NOMO-1 treated with dmso at 0.1 percent for 144 hours (cell line): Measurements from ENCODE around the gene HTRA2.
A peak's percentile ranks its signal among the peaks of the same experiment; 100 is the strongest.
"Not testable (repeated sequence)": the region's sequence is repeated elsewhere in the genome, so short reads cannot be mapped to it uniquely, and the experiment has no call there.

Experiments used
- DNase-seq: peaks from one replicate; lab custom pipeline; 2025; ENCODE audit not compliant: unreplicated experiment; lab: John Stamatoyannopoulos, UW

HTRA2 gene

DNA sequence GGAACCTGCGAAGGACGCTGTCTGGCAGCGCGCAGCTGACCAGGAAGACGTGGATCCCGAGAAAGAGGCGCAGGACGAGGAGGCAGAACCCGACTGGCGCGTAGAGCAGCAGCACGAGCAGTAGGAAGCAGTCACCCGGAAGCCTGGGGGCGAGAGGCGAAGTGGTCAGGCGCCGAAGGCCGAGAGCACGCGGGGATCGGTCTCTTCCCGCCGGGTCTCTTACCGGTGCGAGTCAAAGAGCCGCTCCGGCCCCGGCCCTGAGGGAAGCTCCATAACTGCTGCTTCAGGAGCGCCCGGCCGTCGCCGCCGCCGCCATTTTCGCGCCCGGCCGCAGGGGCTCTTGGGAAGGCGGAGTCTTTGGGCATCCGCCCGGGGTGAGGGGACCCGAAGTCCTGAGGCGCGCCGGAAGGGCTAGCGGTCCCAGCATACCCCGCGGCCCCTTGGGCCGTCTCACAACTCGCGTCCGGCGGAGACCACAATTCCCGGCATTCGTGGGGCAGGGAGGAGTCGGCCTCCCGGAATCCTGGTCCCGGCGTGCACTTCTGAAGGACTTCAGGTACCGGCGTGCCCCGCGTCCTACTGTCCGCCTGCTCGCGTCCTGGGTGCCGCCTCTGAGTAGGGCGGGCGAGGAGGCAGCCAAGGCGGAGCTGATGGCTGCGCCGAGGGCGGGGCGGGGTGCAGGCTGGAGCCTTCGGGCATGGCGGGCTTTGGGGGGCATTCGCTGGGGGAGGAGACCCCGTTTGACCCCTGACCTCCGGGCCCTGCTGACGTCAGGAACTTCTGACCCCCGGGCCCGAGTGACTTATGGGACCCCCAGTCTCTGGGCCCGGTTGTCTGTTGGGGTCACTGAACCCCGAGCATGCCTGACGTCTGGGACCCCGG, at the start of gene HTRA2, which contains the start of gene AUP1:
TSS of gene HTRA2 (plus strand) at position 577 of the 882 bp plus-strand sequence. CDS start at position 651, 74 bp downstream.
TSS of gene AUP1 (minus strand) at position 350 of the 882 bp plus-strand sequence. CDS start at position 273, 77 bp downstream.
- DNase-seq = peak; percentile 97

DNA sequence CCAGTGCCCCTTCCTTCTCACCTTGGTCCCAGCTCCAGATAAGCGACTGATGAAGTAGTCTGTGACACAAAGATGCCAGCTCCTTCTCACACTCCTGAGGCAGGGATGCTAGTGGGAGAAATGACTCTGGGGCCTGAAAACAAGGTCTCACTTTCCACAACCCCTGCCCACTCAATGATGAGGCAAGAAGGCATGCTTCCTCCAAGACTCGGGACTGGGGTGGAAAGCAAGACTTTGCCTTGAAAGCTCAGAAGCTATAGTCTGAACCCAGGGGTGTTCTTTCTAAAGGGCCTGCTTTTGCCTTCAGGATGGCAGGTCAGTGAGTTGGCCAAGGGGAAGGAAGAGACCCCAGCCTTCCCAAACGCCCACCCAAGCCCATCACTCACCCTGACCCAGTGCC, 48.3 kb upstream of the HTRA2 start:
- DNase-seq = no peak

DNA sequence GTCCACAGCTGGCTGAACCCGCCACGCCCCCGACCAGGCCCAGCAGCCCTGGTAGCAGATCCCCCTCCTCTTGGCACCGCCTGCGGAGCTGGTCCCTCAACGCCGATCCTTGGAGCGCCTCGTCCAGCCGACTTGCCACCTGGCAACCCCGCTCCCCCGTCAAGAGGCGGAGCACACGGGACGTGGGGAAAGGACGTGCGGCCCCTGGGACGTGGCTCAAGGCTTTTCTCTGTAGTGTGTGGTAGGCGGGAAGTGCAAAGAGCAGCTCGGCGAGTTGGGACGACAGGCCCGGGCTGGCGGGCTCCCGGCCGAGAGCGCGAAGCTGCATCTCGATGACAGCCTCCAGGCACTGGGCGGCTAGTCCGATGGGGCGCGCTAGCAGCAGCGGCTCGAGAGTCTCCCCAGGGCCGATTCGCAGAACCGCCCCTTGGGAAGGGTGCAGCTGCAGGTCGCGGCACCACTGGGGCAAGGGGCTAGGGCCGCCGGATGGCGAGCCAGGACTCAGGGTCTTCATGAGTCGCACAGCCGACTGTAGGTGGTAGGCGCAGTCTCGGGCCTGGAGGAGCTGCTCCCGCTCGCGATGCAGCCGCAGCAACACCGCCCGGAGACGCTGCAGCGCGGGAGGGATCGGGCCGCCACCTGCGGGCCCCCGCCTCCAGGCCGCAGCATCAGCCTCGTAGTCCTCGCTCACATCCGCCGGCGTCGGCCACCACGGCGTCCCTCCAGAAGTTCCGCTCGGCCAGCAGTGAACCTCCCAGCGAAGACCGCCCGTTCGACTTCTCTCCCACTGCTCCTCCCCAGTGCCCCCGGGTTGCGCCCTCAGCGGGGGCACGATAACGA, 47.6 kb upstream of the HTRA2 start:
- peak; percentile 69 for DNase-seq

DNA sequence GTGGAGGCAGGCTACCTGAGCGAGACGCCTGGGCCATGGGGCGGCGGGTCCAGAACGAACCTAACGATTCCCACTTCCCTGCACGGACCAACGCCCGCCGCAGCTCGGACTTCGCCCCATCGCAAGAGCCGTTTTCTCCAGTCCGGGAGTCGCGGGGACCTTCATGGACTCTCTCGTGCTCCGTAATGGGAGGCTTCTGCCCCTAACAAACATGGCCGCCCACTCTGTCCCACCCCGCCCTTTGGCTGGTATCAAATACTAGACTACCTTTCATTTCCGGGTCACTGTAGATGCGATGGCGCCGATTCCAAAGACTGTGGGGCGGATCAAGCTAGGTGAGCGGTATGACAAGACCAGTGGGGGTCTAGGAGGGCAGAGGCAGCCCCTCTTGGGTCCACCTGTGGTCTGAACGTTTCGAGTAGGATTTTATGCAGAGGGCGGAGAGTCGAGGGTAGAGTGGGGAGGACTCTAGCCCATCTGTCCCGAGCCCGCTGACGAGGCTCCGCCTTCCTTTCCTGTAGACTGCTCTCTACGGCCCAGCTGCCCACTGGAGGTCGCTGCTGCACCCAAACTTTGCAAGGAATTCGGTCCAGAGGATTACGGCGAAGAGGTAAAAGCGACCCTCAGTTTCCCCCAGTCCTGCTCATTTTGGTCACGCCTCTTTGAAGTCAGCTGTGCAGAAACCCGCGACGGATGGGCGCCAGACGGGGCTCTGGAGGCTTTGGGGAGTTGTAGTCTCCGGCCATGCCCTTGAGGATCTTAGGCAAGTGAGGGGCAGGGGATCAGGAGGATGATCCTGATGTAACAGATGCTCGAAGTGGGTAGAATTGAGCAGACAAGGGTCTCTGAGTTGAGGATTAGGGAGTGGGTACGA, 46.7 kb upstream of the HTRA2 start, which contains the start of the genes CCDC142 and TTC31:
TSS of gene CCDC142 (minus strand) at position 198 of the 874 bp plus-strand sequence. CDS start at position 37, 161 bp downstream.
TSS of gene TTC31 (plus strand) at position 281 of the 874 bp plus-strand sequence. CDS start at position 296, 15 bp downstream.
- peak; percentile 92 for DNase-seq

DNA sequence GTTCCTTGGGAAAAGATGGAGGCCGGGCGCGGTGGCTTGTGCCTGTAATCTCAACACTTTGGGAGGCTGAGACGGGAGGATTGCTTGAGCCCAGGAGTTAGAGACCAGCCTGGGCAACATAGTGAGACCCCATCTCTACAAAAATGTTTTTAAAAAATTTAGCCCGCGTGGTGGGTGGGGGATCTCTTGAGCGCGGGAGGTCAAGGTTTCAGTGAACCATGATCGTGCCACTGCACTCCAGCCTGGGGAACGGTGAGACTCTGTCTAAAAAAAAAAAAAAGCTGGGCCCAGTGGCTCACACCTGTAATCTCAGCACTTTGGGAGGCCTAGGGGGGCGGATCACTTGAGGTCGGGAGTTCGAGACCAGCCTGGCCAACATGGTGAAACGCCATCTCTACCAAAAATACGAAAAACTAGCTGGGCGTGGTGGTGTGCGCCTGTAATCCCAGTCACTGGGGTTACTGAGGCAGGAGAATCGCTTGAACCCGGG, 46.0 kb upstream of the HTRA2 start:
- not testable (repeated sequence) for DNase-seq

DNA sequence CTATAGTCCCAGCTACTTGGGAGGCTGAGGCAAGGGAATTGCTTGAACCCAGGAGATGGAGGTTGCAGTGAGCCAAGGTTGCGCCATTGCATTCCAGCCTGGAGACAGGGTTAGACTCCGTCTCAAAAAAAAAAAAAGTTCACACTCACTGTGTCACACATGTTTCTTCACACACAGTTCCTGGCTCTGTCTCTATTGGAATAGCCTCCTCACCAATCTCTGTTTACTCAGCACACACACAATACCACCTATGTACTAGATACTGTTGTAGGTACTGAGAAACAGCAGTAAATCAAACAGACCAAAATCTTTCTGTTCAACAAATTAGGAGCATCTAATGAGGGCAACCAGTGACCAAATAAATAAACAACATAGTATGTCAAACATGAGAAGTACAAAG, 43.6 kb upstream of the HTRA2 start:
- no peak for DNase-seq

DNA sequence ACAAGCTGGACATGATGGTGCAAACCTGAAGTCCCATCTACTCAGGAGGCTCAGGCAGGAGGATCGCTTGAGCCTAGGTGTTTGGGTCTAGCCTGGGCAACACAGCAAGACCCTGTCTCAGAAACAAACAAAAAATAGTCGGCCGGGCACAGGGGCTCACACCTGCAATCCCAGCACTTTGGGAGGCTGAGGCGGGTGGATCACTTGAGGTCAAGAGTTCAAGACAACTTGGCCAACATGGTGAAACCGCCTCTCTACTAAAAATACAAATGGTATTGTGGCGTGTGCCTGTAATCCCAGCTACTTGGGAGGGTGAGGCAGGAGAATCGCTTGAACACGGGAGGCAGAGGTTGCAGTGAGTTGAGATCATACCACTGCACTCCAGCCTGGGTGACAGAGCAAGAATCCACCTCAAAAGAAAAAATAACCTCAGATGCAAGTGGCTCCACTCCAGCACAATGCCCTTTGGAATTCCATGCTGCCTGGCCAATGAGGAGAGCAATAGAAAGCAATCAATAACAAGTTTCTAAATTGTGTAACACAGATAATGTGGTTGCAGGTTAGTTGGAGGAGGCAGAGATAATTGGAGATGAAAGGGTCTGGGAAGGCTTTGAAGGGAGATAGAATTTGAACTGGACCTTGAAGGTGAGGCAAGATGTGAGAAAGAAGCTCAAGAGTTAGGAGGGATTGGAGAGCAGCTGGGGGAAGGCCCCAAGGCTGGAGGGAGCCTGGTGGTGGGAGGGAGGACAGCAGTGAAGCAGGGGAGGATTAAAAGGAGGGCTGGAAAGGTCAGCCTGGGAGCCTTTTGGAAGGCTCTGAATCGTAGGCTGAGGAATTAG, 40.9 kb upstream of the HTRA2 start:
- no peak for DNase-seq

DNA sequence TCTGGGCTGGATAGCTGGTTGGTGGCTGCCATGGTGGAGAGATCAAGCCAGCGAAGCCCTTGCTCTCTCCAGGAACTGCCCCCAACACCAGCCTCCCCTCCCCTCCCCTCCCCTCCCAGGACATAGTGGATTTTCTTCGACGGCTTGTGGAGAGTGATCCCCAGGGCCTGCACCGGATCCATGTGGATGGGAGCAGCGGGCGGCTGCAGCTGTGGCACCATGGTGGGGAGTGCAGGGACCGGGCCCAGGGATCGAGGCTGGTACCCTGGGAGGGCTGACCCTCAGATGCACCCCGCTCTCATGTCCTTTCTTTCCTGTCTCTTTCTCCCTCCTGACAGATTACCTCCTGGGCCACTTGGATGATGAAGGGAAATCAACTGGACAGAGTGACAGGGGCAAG, 39.8 kb upstream of the HTRA2 start:
- no peak for DNase-seq

DNA sequence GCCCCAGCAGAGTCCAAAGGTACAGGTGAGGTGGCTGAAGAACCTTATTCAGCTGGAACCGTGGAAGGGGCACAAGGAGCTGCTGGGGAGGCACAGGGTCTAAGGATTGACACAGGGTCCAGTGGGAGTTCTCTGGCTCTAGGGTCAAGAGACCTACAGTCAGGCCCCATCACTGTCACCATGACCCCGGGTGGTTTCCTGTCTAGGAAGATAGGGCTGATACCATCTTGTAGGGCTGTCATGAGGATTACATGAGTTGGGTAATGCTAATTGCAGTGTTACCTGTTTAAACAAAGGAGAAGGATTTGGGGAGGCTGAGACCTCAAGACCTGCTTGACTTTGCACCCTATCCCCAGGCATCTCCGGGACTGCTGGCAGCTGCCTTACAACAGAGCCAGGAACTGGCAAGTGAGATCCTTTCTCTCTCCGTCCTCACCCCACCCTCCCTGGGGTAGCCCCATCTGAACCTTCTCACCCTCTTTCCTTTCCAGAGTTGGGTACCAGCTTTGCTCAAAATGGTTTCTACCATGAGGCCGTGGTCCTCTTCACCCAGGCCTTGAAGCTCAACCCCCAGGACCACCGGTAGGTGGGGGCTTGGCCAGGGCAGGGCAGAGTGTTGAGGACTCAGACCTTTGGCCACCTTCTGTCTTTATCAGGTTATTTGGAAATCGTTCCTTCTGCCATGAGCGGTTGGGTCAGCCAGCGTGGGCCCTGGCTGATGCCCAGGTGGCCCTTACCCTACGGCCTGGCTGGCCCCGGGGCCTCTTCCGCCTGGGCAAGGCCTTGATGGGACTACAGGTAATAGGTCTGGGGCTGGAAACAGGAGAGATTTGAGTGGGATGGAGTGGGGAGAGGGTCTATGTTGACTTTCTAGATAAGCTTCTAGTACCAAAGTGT, 37.8 kb upstream of the HTRA2 start:
- no peak for DNase-seq

DNA sequence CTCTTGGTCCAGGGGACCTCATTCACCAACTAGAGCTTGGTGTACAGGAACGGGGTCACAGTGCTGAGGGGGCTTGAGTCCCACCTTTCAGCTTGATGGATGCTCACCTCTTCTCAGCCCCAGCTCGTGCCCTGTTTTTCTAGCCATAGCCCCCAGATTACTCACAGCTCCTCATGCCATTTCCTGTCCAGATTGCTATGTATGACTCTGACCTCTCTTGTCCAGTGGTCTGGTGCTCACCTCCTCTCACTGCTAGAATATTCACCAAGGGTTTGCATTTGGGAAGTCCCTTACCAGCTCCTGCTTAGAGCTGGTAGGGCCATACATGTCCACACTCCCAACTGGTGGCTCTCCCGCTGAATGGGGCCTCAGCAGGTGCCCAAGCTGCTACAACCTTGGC, 36.2 kb upstream of the HTRA2 start:
- DNase-seq = no peak

DNA sequence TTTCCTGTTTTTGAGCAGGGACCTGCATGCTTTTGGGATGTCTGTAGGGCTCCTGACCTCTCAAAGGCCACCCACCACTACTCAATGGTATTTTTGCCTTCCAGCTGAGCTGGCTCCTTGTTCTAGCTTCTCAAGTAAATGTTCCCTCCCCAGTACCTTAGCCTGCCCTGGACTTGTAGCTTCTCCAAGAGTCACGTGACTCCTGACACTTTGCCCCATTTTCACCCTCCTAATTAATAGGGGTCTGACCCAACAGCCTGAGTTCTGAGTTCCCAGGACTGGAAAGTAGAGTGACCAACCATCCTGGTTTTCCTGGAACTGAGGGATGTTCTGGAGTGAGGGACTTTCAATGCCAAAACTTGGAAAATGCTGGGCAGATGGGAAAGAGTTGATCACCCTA, 34.3 kb upstream of the HTRA2 start:
- no peak for DNase-seq

DNA sequence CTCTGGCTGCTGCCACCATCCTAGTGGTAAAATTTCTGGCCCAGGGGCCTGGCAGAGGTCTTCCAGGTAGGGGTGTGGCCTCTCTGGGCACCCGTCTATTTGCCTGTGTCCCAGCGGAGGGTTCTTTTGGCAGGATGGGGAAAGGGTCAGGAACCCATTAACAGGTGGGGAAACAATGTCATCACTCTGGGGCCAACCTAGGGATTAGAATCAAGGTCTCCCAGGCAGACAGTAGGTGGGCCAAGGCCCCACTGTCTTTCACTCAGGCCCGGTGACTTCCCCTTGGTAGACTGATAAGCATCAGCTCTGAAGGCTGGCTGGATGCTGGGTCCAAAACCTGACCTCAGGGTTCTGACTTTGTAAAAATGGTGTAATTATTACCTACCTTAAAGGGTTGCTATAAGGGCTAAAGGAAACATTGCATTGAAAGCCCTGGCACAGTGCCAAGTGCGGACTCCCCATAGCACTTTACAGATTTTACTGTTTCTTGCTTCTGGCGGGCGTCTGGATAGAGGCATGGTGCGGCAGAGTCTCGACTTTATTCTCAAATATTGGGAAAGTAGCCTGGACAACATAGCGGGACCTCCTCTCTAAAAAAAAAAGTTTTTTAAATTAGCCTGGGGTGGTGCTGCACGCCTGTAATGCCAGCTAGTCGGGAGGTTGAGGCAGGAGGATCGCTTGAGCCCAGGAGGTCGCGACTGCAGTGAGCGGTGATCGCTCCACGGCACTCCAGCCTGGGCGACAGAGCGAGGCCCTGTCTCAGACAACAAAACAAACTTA, 32.5 kb upstream of the HTRA2 start:
- no peak for DNase-seq

DNA sequence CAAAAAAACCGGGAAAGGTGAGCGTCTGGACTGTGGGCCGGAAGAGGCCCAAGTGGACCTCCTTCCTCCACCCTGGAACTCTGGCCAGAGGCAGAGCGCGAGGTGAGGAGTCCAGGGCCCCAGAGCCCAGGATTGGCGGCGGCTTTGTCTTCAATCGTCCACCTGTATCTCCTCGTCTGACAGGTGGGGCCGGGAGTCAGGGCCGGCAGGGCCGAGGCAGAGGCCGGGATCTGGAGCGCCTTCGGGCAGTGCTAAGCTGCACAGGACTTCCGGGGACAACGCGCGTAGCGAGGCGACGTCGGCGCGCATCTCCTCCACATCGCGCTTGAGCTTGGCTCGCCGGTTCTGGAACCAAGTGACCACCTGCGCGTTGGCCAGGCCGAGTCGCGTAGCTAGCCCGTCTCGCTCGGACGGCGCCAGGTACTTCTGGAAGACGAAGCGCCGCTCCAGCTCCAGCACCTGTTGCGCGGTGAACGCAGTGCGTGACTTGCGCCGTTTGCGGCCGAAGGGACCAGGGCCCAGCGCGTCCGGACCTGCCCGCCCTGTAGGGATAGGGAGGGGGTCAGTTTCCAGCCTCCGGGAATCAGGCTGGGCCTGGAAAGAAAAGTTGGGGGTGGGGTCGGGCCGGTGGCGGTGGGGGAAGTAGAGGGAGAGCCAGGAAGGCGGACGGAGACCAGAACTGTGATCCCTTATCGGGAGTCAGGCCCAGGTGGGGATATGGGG, 31.8 kb upstream of the HTRA2 start:
- no peak for DNase-seq

DNA sequence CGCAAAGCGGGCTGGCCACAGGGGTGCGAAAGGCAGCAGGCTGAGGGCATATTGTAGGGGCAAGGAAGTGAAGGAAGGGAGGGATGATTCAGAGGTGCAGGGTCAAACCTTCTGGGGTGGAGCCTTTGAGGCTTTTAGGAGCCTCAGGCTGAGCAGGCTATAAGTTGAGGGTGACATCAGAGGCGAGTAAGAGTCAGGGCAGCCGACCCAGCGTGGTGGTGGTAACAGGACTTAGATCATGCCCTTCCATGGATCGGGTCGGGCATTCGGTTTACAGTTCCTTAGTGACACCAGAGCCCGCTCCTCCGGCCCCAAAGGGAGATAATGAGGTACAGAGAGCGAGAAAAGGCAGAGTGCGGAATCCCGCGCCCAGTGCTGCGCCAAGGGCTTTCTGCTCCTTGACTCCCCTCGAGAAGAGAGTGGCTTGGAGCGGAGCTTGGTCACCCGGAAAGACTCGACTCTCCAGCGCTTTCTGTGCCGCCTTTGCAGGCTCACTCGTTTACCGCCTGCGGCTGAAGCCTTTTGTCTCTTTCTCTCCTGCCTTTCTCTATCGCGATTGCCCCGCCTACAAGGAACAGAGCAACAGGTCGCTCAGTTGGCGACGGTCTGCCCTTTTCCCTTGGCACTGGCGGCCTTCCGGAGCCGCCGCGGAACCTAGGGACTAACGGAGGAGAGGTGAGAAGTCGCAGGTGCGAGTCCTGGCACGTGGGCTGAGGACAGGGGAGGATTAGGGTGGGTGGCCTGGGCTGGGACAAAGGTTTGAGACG, 31.1 kb upstream of the HTRA2 start:
- DNase-seq = no peak

DNA sequence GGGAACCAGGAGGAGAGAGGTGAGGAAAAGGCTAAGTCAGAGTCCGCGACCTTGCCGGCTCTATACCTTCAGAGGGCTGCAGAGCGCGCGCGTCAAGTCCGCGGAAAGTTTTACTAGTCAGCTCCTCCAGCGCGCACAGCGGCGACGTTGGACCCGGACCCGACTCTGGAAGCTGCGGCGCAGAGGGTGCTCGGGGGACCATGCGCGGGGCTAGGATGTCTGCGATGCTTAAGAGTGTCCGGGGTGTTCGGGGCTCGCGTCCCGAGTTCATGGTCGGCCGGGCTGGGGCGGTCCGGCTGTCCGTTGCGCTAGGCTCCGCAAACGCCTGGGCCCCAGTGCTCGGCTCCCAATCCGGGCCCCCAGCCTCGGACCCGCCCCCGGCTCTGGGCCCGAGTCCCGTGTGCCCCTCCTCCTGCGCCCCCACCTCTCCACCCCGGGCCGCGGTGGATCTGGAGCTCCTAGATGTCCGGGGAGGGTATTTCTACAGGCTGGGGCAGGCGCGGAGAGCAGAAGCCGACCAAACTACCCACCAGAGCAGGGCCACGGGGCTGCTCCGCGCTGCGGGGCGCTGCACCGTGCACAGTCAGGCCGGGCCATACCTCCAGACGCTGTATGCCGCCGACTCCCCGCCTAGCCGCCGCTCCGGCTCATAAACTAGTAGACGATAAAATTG, 30.3 kb upstream of the HTRA2 start, which contains the start of gene LBX2:
TSS of gene LBX2 (minus strand) at position 337 of the 673 bp plus-strand sequence. CDS start at position 271, 66 bp downstream.
- DNase-seq = no peak
